Thyroid gland (tissue), 4 donors: ENCODE results near the gene RNPEP.

Experiments
- CTCF ChIP-seq, 6 experiments: fragments of 200-600 bp in 3 of 6; fragments of 450-650 bp in 3 of 6; sonication (generic) in 3 of 6; IDR thresholded peaks; one replicate each; pipeline ENCODE4 v1.5.1; 2016 to 2019; ENCODE audit warnings: antibody characterized with exemption in 6 of 6, mild to moderate bottlenecking in 2 of 6, inconsistent platforms in 1 of 6, moderate library complexity in 1 of 6
- POLR2A ChIP-seq, 2 donors: fragments of 450-650 bp; IDR thresholded peaks; one replicate each; pipeline ENCODE4 v1.6.1; 2017; ENCODE audit warnings: antibody characterized with exemption in 2 of 2, mild to moderate bottlenecking in 2 of 2, moderate library complexity in 1 of 2

GRCh38 chr1:202029171-202029665 lies 46.8 kb downstream of the RNPEP start:
- TF ChIP-seq CTCF (IDR thresholded peaks at IDR 0.05) (no peak), POLR2A (IDR thresholded peaks at IDR 0.05) (no peak)
